NB4 (cell line): ENCODE data around the gene PDZK1IP1.

Source experiments
- DNase-seq: peaks from one replicate; pipeline ENCODE4 v3.0.0; 2010; ENCODE audit warnings: low read depth
- H3K4me3 ChIP-seq: one replicate; pipeline ENCODE4 v1.5.1; 2011; ENCODE audit warnings: mild to moderate bottlenecking, low read depth, low read length, moderate library complexity
- MAX ChIP-seq: IDR thresholded peaks from 2 replicates; pipeline ENCODE4 v1.6.1; 2011; ENCODE audit warnings: low read depth, low read length
- MYC ChIP-seq: IDR thresholded peaks from 2 replicates; pipeline ENCODE4 v1.6.1; 2011; ENCODE audit warnings: low read depth, low read length
- POLR2A ChIP-seq: IDR thresholded peaks from 2 replicates; pipeline ENCODE4 v1.6.1; 2011; ENCODE audit warnings: mild to moderate bottlenecking; ENCODE audit not compliant: insufficient read length; ENCODE audit errors: extremely low read depth
- TF ChIP-seq, protein P1 (sequence below): IDR thresholded peaks from one replicate; pipeline ENCODE4 v1.5.1; 2012; ENCODE audit warnings: low read depth, low read length

PDZK1IP1 gene, protein sequence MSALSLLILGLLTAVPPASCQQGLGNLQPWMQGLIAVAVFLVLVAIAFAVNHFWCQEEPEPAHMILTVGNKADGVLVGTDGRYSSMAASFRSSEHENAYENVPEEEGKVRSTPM

GRCh38 chr1:47189844-47190508 lies at the start of gene PDZK1IP1:
TSS of gene PDZK1IP1 (minus strand) at chr1:47190036. CDS start at chr1:47189932, 104 bp downstream.
- TF ChIP-seq MYC (no peak), POLR2A (no peak), MAX (no peak)
- TF ChIP-seq, protein P1, sequence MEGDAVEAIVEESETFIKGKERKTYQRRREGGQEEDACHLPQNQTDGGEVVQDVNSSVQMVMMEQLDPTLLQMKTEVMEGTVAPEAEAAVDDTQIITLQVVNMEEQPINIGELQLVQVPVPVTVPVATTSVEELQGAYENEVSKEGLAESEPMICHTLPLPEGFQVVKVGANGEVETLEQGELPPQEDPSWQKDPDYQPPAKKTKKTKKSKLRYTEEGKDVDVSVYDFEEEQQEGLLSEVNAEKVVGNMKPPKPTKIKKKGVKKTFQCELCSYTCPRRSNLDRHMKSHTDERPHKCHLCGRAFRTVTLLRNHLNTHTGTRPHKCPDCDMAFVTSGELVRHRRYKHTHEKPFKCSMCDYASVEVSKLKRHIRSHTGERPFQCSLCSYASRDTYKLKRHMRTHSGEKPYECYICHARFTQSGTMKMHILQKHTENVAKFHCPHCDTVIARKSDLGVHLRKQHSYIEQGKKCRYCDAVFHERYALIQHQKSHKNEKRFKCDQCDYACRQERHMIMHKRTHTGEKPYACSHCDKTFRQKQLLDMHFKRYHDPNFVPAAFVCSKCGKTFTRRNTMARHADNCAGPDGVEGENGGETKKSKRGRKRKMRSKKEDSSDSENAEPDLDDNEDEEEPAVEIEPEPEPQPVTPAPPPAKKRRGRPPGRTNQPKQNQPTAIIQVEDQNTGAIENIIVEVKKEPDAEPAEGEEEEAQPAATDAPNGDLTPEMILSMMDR = no peak
- no peak for DNase-seq
- no peak within 1 kb of the TSS for H3K4me3 ChIP-seq

DNA sequence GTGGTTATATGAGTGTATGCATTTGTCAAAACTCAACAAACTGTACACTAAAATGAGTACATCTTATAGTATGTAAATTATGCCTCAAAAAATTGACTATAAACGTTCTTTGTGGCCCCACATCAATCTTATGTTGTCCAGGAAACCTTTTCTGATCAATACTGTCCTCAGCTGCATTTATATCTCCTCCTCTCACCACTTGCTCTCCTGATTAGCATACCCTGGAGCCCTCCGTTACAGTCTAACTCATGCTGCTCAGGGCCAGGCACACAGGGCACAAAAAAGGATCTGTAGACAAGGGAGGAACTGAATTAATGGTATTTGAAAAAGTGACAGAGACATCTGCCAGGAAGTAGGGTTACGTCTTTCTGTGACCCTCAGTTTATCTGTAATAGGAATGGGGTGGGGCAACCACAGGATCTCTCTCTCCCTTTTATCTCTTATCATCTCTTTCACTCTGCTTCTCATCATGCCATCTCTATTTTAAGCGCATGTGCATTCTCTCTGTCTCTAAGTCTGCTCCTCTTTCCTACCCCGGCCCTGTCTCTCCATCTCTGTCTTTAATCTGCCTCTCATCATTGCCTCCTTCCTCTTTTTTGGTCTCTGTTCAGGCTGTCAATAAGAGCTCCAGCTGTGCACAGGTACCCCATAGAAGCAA lies 49.2 kb upstream of the PDZK1IP1 start:
- TF ChIP-seq, protein P1 = no peak
- no peak for TF ChIP-seq MAX
- no peak for TF ChIP-seq POLR2A
- TF ChIP-seq MYC = no peak
- no peak for DNase-seq
- no peak overlapping the region for H3K4me3 ChIP-seq

GRCh38 chr1:47235806-47236205 lies 46.0 kb upstream of the PDZK1IP1 start:
- TF ChIP-seq, protein P1 = no peak
- DNase-seq = no peak
- H3K4me3 ChIP-seq = no peak overlapping the region

- DNase-seq = no peak
- no peak overlapping the region for H3K4me3 ChIP-seq
- TF ChIP-seq POLR2A (no peak), MAX (no peak), MYC (no peak)
- TF ChIP-seq, protein P1 = no peak
These were observed 45.4 kb upstream of the PDZK1IP1 start for GRCh38 chr1:47235241-47235681.

- H3K4me3 ChIP-seq = no peak overlapping the region
- DNase-seq = no peak
- TF ChIP-seq, protein P1 = no peak
- TF ChIP-seq POLR2A (no peak), MAX (no peak), MYC (no peak)
These were observed 43.4 kb upstream of the PDZK1IP1 start for GRCh38 chr1:47233186-47233585.
